ENCODE results near the gene COG7.

GRCh38 chr16:23339787-23340186, 113.2 kb downstream of the COG7 start:
- TF ChIP-seq, protein P1, sequence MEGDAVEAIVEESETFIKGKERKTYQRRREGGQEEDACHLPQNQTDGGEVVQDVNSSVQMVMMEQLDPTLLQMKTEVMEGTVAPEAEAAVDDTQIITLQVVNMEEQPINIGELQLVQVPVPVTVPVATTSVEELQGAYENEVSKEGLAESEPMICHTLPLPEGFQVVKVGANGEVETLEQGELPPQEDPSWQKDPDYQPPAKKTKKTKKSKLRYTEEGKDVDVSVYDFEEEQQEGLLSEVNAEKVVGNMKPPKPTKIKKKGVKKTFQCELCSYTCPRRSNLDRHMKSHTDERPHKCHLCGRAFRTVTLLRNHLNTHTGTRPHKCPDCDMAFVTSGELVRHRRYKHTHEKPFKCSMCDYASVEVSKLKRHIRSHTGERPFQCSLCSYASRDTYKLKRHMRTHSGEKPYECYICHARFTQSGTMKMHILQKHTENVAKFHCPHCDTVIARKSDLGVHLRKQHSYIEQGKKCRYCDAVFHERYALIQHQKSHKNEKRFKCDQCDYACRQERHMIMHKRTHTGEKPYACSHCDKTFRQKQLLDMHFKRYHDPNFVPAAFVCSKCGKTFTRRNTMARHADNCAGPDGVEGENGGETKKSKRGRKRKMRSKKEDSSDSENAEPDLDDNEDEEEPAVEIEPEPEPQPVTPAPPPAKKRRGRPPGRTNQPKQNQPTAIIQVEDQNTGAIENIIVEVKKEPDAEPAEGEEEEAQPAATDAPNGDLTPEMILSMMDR (conservative IDR thresholded peaks at IDR 0.05; ENCODE audit: low read length), result no peak
- TF ChIP-seq EZH2phosphoT487 (IDR thresholded peaks at IDR 0.05; ENCODE audit: borderline replicate concordance), result no peak

Measured in Loucy (cell line).